NCI-H1092 treated with DMSO at 0.1 percent for 48 hours (cell line): ENCODE results near the gene TSACC.
"Not testable (repeated sequence)": the region's sequence is repeated elsewhere in the genome, so short reads cannot be mapped to it uniquely, and the experiment has no call there.

Experiments
- DNase-seq: peaks from one replicate; lab custom pipeline; 2025; lab: John Stamatoyannopoulos, UW

TSACC gene

DNA sequence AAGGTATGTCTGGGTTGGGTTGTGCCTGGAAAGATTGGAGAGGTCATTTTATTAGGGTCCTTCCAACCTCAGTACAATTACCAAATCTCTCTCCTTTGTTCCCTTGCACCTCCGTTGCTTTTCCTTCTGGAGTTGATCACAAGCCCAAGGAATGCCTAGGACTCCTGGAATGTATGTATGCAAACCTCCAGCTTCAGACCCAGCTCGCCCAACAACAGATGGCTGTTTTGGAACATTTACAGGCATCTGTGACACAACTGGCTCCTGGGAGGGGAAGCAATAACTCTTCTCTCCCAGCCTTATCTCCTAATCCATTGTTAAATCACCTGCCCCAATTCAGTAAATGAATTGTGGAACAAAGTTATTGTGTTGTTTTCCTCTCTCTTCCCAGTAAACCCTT is 8.3 kb downstream of the TSACC start:
- no peak for DNase-seq

DNA sequence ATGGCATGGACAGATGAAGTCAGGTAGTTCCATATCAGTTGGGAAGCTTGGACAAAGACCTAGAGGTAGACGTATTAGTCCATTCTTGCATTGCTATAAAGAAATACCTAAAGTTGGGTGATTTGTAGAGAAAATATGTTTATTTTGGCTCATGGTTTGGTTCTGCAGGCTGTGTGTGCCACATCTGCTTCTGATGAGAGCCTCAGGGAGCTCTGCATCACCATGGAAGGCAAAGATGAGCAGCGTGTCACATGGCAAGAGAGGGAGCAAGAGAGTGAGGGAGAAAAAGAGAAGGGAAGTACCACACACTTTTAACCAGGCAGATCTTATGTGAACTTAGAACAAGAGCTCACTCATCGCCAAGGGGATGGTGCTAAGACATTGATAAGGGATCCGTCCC is 9.0 kb downstream of the TSACC start:
- DNase-seq = no peak

DNA sequence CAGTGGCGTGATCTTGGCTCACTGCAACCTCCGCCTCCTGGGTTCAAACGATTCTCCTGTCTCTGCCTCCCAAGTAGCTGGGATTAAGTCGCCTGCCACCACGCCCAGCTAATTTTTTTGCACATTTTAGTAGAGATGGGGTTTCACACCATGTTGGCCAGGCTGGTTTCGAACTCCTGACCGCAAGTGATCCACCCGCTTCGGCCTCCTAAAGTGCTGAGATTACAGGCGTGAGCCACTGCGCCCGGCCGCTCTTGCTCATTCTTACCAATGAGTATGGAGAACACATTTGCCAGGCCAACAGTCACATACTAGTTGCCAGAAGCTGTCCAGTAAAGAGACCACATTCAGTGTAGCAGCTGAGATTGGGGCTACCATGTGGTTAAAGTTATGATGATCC is 14.2 kb downstream of the TSACC start:
- DNase-seq = not testable (repeated sequence)

DNA sequence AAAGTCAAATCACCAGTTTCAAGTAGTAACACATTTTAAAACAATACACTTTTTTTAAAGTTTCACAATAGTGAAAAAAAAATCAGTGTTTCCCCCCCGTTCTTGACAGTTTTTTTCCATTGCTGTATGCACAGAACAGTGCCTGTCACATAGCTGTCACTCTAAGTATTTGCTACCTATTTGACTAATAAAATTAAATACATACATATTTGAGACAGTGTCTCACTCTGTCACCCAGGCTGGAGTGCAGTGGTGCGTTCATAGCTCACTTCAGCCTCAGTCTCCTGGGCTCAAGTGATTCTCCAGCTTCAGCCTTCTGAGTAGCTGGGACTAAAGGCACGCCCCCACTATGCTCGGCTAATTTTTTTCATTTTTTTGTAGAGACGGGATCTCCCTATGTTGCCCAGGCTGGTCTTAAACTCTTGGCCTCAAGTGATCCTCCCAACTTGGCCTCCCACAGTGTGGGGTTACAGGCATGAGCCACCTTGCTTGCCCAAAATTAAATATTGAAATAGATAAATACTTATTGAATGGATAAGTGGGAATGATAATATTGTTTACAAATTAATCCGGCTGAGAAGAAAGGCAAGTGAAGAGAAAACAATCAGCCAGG is 18.0 kb downstream of the TSACC start:
- DNase-seq = no peak

DNA sequence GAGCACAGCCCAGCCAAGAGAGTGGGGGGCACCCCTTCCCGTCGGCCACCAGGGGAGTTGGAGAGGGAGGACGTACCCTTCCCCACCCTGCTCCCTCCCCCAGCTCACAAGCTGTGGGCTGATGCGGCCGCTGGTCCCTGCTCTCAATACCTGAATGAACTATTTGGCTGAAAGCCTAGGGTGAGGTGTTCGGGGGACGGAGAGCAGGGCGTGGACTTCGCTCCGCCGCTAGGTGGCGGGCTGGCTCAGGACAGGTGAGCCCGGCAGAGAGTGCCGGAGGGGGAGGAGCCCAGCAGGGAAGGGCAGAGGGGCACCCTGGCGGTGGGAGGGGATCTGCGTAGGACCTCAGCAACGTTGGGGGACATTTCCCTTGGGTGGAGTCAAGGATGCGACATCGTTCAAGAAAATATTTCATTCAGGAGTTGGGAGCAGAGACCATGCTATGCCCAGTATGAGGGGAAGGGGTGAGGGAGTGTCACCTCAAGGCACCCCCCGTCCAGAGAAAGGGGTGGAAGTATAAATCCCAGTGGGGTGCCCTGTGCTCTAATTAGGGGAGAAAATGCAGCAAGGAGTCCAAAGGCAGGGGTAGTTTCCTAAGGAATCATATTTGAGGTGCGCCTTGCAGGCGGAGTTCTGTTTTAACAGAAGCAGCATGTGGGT is 18.7 kb downstream of the TSACC start:
- DNase-seq = peak; percentile 75

DNA sequence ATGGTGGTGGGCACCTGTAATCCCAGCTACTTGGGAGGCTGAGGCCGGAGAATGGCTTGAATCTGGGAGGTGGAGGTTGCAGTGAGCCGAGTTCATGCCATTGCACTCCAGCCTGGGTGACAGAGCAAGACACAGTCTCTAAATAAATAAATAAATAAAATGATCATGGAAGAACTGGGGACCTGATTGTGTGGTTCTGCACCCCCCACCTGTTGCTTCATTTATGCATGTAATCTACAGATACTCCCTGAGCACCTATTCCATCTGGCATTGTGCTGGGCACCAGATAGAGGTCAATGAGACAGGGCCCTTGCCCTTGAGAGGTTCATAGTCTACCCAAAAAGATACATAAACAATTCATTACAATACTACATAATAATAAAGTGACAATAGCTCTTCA is 19.7 kb downstream of the TSACC start:
- no peak for DNase-seq

DNA sequence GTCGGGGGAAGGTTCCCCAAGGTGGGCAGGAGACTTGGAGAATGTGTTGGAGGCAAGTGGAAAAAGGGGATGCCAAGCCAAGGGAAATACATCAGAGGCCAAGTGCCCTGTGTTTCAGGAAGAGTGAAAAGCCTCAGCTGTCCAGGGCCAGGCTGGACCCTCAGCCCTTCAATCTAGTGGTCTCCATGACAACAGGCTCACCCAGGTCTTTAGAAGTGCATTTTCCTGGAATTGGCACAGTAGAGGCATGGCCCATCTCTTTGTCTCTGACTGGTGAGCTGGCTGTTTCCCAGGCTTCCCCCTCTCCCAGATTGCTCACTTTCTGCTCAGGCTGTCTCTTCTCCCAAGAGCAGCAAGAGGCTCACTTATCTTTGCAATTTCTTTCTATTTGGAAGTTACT is 20.3 kb downstream of the TSACC start:
- no peak for DNase-seq

DNA sequence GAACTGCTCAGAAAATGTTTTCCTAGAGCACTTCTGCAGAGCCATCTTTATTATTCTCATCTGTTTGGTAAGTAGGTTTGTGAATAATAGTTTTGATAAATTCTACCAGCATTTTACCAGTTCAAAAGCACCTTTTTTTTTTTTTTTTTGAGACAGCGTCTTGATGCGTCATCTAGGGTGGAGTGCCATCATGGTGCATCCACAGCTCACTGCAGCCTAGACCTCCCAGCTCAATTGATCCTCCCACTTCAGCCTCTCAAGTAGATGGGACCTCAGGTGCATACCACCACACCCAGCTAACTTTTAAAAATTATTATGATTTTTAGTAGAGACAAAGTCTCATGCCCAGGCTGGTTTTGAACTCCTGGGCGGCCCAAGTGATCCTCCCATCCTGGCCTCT is 20.9 kb downstream of the TSACC start:
- DNase-seq = no peak

DNA sequence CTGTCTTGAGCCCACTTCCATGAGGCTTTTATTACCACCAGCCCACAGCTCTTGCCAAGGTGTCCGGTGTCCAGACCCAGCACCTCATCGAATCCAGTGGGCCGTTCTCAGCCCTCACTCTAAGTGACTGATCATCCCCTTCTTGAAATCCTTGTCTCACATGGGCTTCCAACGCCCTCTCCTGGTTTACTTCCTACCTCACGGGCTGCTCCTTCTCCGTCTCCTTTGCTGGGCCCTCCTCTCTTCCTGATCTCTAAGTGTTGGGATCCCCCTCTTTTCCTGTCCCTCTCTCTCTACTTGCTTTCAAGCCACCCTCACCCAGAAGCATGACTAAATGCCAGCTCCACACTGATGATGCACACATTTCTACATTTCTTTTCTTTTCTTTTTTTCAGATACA is 21.6 kb downstream of the TSACC start:
- DNase-seq = no peak

DNA sequence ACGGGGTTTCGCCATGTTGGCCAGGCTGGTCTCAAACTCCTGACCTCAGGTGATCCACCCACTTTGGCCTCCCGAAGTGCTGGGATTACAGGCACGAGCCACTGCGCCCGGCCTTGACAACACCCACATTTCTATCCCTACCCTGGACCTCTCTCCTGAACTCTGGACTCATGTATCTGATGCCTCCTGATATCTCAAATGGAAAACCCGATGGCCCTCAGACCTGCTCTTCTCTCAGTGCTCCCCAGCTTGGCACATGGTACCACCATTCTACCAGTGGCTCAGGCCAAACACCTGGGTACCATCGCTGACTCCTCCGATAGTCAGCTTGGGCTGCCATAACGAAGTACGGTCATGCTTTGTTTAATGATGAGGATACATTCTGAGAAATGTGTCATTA is 22.2 kb downstream of the TSACC start:
- DNase-seq = no peak

DNA sequence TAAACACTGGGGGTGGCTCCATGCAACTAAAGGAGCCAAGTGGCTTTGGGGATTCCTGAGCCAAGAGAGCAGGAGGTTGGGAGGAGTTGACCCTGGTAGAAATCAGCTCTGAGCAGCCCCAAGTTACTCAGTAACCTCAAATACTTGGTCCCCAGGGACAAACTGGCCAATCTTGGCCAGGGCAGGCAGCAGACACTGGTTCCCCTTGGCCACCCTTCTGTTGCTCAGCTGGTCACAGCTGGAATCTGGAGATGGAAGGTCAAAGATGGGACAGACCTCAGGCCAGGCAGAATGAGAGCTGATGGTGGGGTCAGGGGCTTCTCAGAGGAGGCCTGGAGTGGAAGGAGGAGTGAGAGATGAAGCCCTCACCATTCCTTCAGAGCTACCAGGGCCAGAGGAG is 27.4 kb downstream of the TSACC start:
- DNase-seq = no peak

DNA sequence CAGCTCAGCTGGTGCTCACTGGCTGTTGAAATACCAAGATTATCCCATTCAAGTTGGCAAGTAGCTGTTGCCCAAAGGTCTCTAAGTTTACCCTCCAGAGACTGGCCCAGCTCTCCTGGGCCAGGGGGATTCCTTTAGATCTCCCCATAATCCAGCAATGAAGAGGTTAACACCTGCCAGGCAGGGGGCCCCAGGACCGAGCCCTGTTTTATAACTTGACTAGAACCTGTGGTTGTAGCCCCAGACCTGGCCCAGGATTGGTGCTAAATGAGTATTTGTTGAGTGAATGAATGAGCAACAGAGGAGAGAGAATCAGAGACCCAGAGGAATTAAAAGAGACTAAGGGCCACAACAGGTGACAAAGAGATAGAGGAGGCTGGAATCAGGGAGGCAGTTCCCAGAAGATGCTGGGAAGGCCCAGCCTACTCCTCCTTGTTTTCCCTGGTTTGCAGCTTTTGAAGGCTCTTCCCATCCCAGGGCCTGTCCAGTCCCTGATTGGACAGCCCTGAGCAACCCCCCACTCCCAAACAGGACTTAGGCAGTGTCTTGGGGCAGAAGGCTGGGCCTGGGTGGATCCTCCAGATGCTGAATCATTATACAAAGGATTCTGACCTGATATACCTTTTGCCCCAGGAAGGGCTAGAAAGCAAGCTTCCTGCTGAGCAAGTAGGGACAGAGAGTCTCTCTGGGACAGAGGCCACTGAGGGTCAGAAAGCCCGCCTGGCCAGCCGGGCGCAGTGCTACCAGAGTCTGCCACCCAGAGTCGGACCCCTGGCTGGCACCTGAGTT is 28.2 kb downstream of the TSACC start:
- no peak for DNase-seq

DNA sequence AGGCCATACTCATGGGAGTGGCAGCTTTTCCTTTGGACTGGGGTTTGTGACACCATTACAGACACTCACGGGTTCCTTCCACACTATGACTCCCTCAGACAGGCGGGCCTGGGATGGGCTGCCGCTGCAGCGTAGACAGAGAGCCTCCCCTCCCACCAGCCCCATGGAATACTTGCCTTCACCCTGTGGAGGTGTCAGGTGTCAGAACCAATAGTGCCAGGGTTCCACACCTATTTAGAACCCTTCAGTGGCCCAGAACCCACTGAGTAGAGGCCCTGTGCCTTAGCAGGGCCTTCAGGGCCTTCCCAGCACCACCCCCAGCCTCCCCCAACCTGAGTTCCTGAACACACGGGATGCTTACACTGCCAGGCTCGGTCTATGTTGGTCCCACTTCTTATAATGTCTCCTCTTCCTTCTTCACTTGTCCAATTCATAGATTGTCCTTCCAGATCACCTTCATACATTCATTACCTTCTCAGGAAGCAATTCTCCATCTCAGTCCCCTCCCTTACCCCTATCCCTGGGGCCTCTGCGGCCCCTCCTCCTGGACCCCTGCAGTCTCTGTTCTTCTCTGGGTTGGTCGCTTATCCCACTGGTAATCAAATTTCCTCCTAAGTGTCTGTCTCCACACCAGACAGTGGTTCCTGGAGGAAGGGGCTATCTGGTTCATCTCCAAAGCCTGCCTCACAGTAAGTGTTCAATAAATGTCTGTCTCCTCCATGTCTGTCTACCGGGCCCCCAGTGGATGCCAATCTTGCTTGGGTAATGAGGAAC is 29.2 kb downstream of the TSACC start:
- DNase-seq = no peak

DNA sequence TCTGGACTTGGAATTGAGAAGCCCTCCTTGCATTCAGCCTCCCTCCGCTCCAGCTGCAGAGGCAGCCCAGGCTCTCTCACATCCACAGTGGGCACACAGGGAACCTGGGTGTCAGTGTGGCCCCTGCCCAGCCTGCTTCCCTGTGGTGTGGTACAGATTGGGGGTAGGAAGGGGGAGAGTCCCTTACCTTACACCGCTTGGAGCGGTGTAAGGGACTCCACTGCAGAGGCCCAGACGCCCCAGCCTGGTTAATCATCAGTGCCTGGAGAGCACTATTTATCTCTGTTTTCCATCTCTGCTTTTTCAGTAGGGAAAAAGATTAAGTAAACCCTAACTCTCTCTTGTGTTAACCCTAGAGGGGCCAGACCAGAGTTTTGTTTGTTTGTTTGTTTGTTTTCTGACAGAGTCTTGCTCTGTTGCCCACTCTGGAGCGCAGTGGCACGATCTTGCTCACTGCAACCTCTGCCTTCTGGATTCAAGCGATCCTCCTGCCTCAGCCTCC is 29.9 kb downstream of the TSACC start:
- DNase-seq = no peak

DNA sequence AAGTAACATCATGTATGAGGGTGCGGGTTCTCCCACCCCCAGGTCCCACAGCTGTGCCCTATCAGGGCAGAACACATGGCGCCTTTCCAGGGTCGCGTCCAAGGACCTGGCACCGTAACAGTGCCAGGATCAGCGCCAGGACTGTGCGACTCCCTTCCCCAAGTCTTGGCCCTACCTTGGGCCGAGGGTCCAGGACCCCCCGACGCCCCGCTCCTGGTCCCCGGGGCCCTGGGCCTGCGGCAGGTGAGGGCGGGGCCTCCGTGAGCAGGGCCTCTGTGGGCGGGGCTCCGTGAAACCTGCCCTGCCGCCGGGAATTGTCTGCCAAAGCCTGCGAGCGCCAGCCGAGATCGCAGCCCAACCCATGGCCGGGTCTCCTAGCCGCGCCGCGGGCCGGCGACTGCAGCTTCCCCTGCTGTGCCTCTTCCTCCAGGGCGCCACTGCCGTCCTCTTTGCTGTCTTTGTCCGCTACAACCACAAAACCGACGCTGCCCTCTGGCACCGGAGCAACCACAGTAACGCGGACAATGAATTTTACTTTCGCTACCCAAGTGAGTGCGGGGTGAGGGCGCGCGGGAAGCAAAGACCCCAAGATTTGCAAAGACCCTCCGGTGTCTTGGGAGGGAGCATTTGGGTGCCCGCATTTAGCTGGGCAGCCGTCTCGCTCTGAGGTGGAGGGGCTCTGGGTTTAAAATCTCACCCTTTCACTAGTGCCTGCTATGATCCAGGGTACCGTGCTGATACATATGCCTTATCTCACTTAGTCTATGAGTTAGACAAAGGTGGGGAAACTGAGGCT is 30.8 kb downstream of the TSACC start, which contains the start of gene RHBG:
Gene RHBG (plus strand): TSS at position 323 of the 796 bp plus-strand sequence. CDS start 39 bp downstream, at position 362.
- DNase-seq = peak; percentile 22

DNA sequence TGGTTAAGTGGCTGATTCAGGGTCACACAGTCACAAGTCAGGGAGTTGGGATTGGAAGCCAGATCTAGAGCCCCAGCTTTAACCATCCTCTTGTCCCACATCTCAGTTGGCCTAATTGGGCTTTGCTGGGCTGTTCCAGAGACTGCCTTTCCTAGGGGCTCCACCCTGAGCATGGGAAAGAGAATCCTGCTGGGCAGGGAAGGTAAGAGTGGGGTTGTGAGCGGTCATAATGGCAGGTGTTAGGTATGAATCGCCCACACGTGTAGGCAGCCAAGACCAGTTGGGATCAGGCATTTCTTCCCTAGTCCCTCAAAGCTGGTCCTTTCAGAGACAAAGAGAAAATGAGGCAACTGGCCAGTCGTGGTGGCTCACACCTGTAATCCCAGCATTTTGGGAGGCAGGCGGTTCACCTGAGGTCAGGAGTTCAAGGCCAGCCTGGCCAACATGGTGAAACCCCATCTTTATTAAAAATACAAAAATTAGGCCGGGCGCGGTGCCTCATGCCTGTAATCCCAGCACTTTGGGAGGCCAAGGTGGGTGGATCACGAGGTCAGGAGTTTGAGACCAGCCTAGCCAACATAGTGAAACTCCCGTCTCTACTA is 31.5 kb downstream of the TSACC start:
- DNase-seq = not testable (repeated sequence)

DNA sequence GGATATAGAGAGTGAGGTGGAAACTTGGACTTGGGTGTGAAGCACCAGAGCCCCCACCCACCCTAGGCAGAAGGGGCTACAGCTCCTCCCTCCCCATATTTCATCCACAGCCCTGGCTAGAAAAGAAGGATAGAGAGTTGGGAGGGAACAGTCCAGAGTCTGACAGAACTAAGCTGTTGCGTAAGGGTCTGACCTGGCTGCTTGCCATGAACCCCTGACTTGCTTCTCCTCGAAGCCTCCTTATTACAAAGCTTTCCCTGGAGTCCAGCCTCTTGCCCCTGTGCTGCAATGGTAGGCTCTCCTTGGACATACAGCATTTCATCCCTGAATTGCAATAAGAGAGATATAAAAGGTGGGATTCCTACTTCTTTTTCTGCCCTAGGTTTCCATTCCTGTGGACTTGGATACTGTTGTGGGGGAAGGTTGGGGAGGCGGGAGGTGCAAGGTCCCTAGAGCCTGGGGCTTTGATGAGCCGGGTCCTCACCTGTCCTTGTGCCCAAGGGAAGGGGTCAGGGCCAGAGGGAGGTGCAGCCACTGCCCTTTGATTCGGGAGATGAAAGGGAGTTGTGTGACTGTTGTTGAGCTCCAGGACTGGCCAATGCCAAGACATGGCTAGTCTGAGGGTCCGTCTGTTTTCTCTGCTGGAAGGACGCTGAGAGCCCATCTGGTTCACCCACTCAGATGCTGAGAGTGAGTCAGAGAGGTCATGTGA is 33.4 kb downstream of the TSACC start:
- no peak for DNase-seq

DNA sequence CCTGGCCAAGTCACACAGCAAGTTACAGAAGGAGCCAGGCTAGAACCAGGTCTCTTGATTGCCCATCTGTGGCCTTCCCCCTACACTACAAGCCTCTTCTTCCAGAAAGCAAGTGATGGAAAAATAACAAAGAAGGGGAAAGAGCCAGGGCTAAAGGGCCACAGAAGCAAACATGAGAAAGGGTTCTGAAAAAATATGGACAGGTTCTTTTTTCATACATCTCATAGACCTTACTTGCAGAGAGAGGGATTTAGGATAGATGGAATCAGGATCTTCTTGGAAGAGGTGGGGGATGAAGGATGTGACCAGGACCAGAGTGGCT is 33.9 kb downstream of the TSACC start:
- no peak for DNase-seq

DNA sequence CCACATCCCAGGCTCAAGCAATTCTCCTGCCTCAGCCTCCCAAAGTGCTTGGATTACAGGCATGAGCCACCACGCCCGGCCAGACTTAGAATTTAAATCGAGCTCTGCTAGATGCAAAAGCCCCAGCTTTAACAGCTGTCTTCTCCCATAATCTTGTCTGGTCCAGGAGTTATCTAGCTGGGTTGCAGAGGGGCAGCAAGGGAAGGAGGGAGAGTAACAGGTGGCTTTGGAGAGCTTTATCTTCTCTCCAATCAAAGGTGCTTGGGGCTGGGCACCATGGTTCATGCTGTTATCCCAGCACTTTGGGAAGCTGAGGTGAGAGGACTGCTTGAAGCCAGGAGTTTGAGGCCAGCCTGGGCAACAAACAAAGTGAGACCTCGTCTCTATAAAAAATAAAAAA is 34.5 kb downstream of the TSACC start:
- no peak for DNase-seq

DNA sequence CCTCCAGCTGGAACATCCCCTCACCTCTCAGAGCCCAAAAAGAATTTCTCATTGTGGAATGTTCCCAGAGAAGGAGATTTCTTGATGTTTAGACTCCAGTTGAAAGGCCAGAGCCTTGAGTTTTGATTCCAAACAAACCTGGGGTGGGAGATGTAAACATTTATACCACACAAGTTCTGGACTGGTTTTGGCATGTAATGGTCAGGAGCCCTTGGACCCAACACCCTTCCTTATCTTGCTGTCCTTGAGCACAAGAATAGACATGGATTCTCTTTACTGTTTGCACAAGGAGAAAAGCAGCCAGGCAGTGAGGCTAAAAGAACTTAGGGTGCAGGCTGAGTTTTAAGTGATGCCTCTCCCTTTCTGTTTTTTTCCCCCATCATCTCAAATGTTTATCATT is 35.2 kb downstream of the TSACC start:
- no peak for DNase-seq

DNA sequence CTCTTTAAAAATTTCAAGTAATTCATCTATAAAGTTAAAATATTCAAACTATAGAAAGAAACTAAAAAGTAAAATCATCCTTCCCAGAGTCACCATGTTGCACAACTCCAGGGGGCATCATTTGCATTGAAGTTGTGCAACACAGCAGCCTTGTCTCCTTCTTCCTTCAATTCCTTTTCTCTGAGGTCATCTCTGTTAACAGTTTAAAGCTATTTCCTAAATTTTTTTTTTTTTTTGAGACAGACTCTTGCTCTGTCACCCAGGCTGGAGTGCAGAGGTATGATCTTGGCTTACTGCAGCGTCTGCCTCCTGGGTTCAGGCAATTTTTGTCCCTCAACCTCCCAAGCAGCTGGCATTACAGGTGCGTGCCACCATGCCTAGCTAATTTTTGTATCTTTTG is 37.8 kb downstream of the TSACC start:
- DNase-seq = no peak
